GM19455 (cell line): ENCODE results near the gene SERAC1.
A peak's percentile ranks its signal among the peaks of the same experiment; 100 is the strongest.
"Not testable (repeated sequence)": the region's sequence is repeated elsewhere in the genome, so short reads cannot be mapped to it uniquely, and the experiment has no call there.

Experiments used
- ATAC-seq: cut with Tn5 transposase; IDR thresholded peaks from one replicate; pipeline ENCODE4 v1.9.1; 2021; ENCODE audit not compliant: unreplicated experiment

The SERAC1 gene

GRCh38 chr6:158168040-158168289 is at the start of gene SERAC1:
SERAC1 (minus strand) TSS chr6:158168262; CDS start chr6:158158363, 9,899 bp downstream.
- ATAC-seq, result no peak

- ATAC-seq, result peak; percentile 88
Observed at GRCh38 chr6:158213925-158214674, 46.0 kb upstream of the SERAC1 start.

- ATAC-seq, result no peak
Observed at GRCh38 chr6:158211273-158212055, 43.4 kb upstream of the SERAC1 start.

GRCh38 chr6:158209582-158210333 is 41.7 kb upstream of the SERAC1 start:
- ATAC-seq, result not testable (repeated sequence)

GRCh38 chr6:158208226-158209030 is 40.4 kb upstream of the SERAC1 start:
- not testable (repeated sequence) for ATAC-seq

GRCh38 chr6:158207422-158207788 is 39.3 kb upstream of the SERAC1 start:
- ATAC-seq, result peak; percentile 94

GRCh38 chr6:158206740-158207421 is 38.8 kb upstream of the SERAC1 start:
- peak; percentile 38 for ATAC-seq

- no peak for ATAC-seq
Observed at GRCh38 chr6:158205169-158205944, 37.3 kb upstream of the SERAC1 start.

- ATAC-seq, result no peak
Observed at GRCh38 chr6:158198461-158198860, 30.4 kb upstream of the SERAC1 start.

- no peak for ATAC-seq
Observed at GRCh38 chr6:158194487-158195280, 26.6 kb upstream of the SERAC1 start.

GRCh38 chr6:158191761-158192160 is 23.7 kb upstream of the SERAC1 start:
- ATAC-seq, result no peak

GRCh38 chr6:158191032-158191431 is 23.0 kb upstream of the SERAC1 start:
- no peak for ATAC-seq

GRCh38 chr6:158188591-158188990 is 20.5 kb upstream of the SERAC1 start:
- no peak for ATAC-seq

- no peak for ATAC-seq
Observed at GRCh38 chr6:158185729-158186456, 17.8 kb upstream of the SERAC1 start.

- ATAC-seq, result no peak
Observed at GRCh38 chr6:158184608-158185007, 16.5 kb upstream of the SERAC1 start.

- ATAC-seq, result not testable (repeated sequence)
Observed at GRCh38 chr6:158183174-158183972, 15.3 kb upstream of the SERAC1 start.

GRCh38 chr6:158177712-158178111 is 9.7 kb upstream of the SERAC1 start:
- not testable (repeated sequence) for ATAC-seq
